MCF 10A (cell line): ENCODE measurements around the gene OMD. TPM values are rescaled to one million over a fixed set of nuclear protein-coding genes. Genes with fewer than 3 reads are reported as not detected.

Experiments
- BruUV-seq: library from RNA; stranded (reverse); fragments of 400-500 nt; replicated peaks from 2 replicates; lab custom pipeline; 2021; lab: Mats Ljungman, UMichigan
- CTCF ChIA-PET: fragments of 300-600 bp; sonication (Branson Sonifier 250); formaldehyde crosslinking; extraction: SDS; loops from one replicate; lab custom pipeline; 2021; ENCODE audit warnings: antibody characterized with exemption, inconsistent platforms; lab: Yijun Ruan, JAX
- POLR2A ChIA-PET: fragments of 300-600, 350-650 bp; sonication (Branson Sonifier 250); formaldehyde crosslinking; extraction: SDS; loops from one replicate; lab custom pipeline; 2020; ENCODE audit warnings: antibody characterized with exemption, inconsistent platforms; lab: Yijun Ruan, JAX
- DNase-seq: peaks from one replicate; pipeline ENCODE4 v3.0.0-alpha.2; 2018; ENCODE audit not compliant: unreplicated experiment
- H3K27ac Mint-ChIP-seq: one replicate; pipeline ENCODE4 v1.8.0; 2022; ENCODE audit warnings: mild to moderate bottlenecking, low read depth, mixed read lengths; ENCODE audit not compliant: unreplicated experiment
- H3K27me3 Mint-ChIP-seq: one replicate; pipeline ENCODE4 v1.8.0; 2022; ENCODE audit warnings: mixed read lengths; ENCODE audit not compliant: insufficient read depth, unreplicated experiment
- H3K36me3 Mint-ChIP-seq: one replicate; pipeline ENCODE4 v1.8.0; 2022; ENCODE audit warnings: mild to moderate bottlenecking, moderate library complexity, mixed read lengths; ENCODE audit not compliant: insufficient read depth, unreplicated experiment
- H3K4me1 Mint-ChIP-seq: one replicate; pipeline ENCODE4 v1.8.0; 2022; ENCODE audit warnings: mixed read lengths; ENCODE audit not compliant: insufficient read depth, unreplicated experiment
- H3K4me3 Mint-ChIP-seq: one replicate; pipeline ENCODE4 v1.8.0; 2022; ENCODE audit warnings: mild to moderate bottlenecking, moderate library complexity, mixed read lengths; ENCODE audit not compliant: unreplicated experiment
- H3K9me3 Mint-ChIP-seq: one replicate; pipeline ENCODE4 v1.8.0; 2022; ENCODE audit warnings: mixed read lengths; ENCODE audit not compliant: unreplicated experiment
- intact Hi-C: fragments of 100-400 bp; cut with micrococcal nuclease; formaldehyde crosslinking; loops from 2 replicates; pipeline ENCODE4 v1.14.1; 2022
- total RNA-seq: library from RNA; stranded (reverse); gene quantifications from 2 replicates; pipeline ENCODE4 v1.2.3, GENCODE V29; 2022
- TF ChIP-seq, protein P1 (sequence below): fragments of 200-600 bp; IDR thresholded peaks from one replicate; pipeline ENCODE4 v1.8.0; 2022; ENCODE audit warnings: antibody characterized with exemption, mild to moderate bottlenecking; ENCODE audit not compliant: unreplicated experiment

OMD gene
- total RNA-seq, 1 experiment from 2014 or later: 1.4 TPM

GRCh38 chr9:92378865-92379560, 45.3 kb downstream of the OMD start:
- intact Hi-C loops: no loop called here
- H3K36me3 Mint-ChIP-seq: peaks cover 8% of the 10 kb centered on the region
- H3K4me1 Mint-ChIP-seq: peaks cover 2% of the 10 kb centered on the region
- ChIA-PET POLR2A (interaction anchor here (0.7 kb wide), 1 partner anchor 46 kb away, joined by 5 read pairs; no protein-coding TSS in a partner anchor), CTCF (no interaction called here)
- TF ChIP-seq, protein P1, sequence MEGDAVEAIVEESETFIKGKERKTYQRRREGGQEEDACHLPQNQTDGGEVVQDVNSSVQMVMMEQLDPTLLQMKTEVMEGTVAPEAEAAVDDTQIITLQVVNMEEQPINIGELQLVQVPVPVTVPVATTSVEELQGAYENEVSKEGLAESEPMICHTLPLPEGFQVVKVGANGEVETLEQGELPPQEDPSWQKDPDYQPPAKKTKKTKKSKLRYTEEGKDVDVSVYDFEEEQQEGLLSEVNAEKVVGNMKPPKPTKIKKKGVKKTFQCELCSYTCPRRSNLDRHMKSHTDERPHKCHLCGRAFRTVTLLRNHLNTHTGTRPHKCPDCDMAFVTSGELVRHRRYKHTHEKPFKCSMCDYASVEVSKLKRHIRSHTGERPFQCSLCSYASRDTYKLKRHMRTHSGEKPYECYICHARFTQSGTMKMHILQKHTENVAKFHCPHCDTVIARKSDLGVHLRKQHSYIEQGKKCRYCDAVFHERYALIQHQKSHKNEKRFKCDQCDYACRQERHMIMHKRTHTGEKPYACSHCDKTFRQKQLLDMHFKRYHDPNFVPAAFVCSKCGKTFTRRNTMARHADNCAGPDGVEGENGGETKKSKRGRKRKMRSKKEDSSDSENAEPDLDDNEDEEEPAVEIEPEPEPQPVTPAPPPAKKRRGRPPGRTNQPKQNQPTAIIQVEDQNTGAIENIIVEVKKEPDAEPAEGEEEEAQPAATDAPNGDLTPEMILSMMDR: no peak
- no peak overlapping the region for H3K4me3 Mint-ChIP-seq
- H3K27me3 Mint-ChIP-seq: no peaks in the 10 kb centered on the region
- H3K27ac Mint-ChIP-seq: no peak overlapping the region
- no TSS peak for BruUV-seq
- DNase-seq: no peak
- H3K9me3 Mint-ChIP-seq: no peaks in the 10 kb centered on the region

GRCh38 chr9:92377876-92378275, 46.4 kb downstream of the OMD start:
- no peak overlapping the region for H3K4me3 Mint-ChIP-seq
- ChIA-PET POLR2A (interaction anchor here (2.2 kb wide), 1 partner anchor 8 kb away, joined by 12 read pairs; no protein-coding TSS in a partner anchor), CTCF (no interaction called here)
- intact Hi-C loops: no loop called here
- H3K36me3 Mint-ChIP-seq: peaks cover 8% of the 10 kb centered on the region
- H3K4me1 Mint-ChIP-seq: peaks cover under 1% of the 10 kb centered on the region
- no TSS peak for BruUV-seq
- no peak overlapping the region for H3K27ac Mint-ChIP-seq
- TF ChIP-seq, protein P1: no peak
- no peak for DNase-seq
- H3K27me3 Mint-ChIP-seq: no peaks in the 10 kb centered on the region
- peaks cover 2% of the 10 kb centered on the region for H3K9me3 Mint-ChIP-seq

DNA sequence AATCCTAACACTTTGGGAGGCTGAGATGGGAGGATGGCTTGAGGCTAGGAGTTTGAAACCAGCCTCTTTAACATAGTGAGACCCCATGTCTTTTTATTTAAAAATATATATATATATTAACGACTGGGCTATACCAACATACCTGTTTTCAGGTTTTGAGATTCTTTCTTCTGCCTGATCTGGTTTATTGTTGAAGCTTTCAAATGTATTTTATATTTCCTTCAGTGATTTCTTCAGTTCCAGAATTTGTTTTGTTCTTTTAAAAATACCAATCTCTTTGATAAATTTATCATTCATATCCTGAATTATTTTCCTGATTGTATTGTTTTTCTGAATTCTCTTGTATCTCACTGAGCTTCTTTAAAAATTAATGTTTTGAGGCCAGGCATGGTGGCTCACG, 51.1 kb downstream of the OMD start:
- POLR2A ChIA-PET: interaction anchor here (2.6 kb wide), 1 partner anchor 12 kb away, joined by 13 read pairs; no protein-coding TSS in a partner anchor
- Mint-ChIP-seq H3K27ac (no peak overlapping the region), H3K4me3 (no peak overlapping the region), H3K27me3 (no peaks in the 10 kb centered on the region), H3K4me1 (peaks cover 5% of the 10 kb centered on the region), H3K9me3 (peaks cover 8% of the 10 kb centered on the region), H3K36me3 (peaks cover 8% of the 10 kb centered on the region)
- TF ChIP-seq, protein P1: no peak
- intact Hi-C loops: no loop called here
- no peak for DNase-seq
- no TSS peak for BruUV-seq
- CTCF ChIA-PET: no interaction called here

DNA sequence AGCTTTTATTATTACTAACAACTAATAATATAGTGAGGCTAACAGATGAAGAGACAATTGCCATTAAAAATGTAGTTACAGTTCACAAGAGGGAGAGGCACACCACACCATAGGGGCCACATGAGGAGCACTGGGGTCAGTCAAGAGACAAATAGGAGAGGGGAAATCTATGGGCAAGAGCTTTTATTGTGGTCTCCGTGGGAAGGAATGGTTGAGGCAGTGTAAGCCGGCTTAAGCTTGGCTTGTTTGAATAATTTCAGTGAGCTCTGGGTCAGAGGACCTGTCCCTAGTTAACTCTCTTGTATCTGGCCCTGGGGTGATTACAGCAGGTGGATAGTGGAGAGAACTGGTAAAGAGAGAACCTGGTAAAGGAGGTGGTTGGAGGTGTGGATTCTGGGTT, 55.2 kb downstream of the OMD start:
- no peak for DNase-seq
- Mint-ChIP-seq H3K4me3 (no peak overlapping the region), H3K36me3 (peaks cover 5% of the 10 kb centered on the region), H3K27ac (no peak overlapping the region), H3K4me1 (peaks cover 5% of the 10 kb centered on the region), H3K9me3 (peaks cover 8% of the 10 kb centered on the region), H3K27me3 (no peaks in the 10 kb centered on the region)
- TF ChIP-seq, protein P1: no peak
- CTCF ChIA-PET: interaction anchor here (0.6 to 0.9 kb wide), 2 partner anchors 42 to 421 kb away, joined by 3 read pairs; no protein-coding TSS in a partner anchor
- POLR2A ChIA-PET: interaction anchor here (0.6 to 1.5 kb wide), 3 partner anchors 9 to 26 kb away, joined by 3 to 4 read pairs (median 4); no protein-coding TSS in a partner anchor
- intact Hi-C loops: no loop called here
- BruUV-seq: no TSS peak

Other genes starting within 250 kb of the OMD start
- 390 and 403 TPM in 2 replicates for gene IARS1, start 130.8 kb downstream of the OMD start, total RNA-seq
- gene NOL8, start 99.1 kb downstream of the OMD start, total RNA-seq: 38.7 and 41.8 TPM in 2 replicates
- 1.5 and 4.2 TPM in 2 replicates for gene CENPP, start 98.5 kb downstream of the OMD start, total RNA-seq
- gene OGN, start 19.9 kb downstream of the OMD start, total RNA-seq: not detected in 2 replicates
- 0.12 TPM in 1 of 2 replicates, not detected in the other for gene ASPN, start 58.0 kb upstream of the OMD start, total RNA-seq
- gene ECM2, start 111.5 kb upstream of the OMD start, total RNA-seq: 10.2 and 13.5 TPM in 2 replicates
- gene IPPK, start 245.7 kb upstream of the OMD start, total RNA-seq: 16.3 and 16.6 TPM in 2 replicates